Stimulated activated CD4-positive, alpha-beta T cell treated with anti-CD3 and anti-CD28 coated beads, Interleukin-15, amount 100 ng/mL, for 24 hours (primary cell): ENCODE data around the gene CIZ1.

Source experiments
- DNase-seq: peaks from one replicate; pipeline ENCODE4 v3.0.0-alpha.2; 2020

CIZ1 gene

GRCh38 chr9:128123451-128124080 lies 67.8 kb downstream of the CIZ1 start:
- no peak for DNase-seq

- no peak for DNase-seq
These were observed 68.6 kb downstream of the CIZ1 start for GRCh38 chr9:128122809-128123175.

GRCh38 chr9:128121924-128122808 lies 69.2 kb downstream of the CIZ1 start:
- no peak for DNase-seq

- DNase-seq, result no peak
These were observed 69.9 kb downstream of the CIZ1 start for GRCh38 chr9:128121466-128121810.

- no peak for DNase-seq
These were observed 70.5 kb downstream of the CIZ1 start for GRCh38 chr9:128120741-128121465.

- no peak for DNase-seq
These were observed 71.2 kb downstream of the CIZ1 start for GRCh38 chr9:128120061-128120740.

- no peak for DNase-seq
These were observed 72.3 kb downstream of the CIZ1 start for GRCh38 chr9:128118971-128119665.

GRCh38 chr9:128118472-128118857 lies 72.9 kb downstream of the CIZ1 start:
- no peak for DNase-seq

GRCh38 chr9:128117613-128118471 lies 73.5 kb downstream of the CIZ1 start:
- peak; percentile 98 for DNase-seq

- DNase-seq, result no peak
These were observed 75.0 kb downstream of the CIZ1 start for GRCh38 chr9:128116104-128117083.
